ENCODE measurements around the gene SRGAP1.

Gene SRGAP1

DNA sequence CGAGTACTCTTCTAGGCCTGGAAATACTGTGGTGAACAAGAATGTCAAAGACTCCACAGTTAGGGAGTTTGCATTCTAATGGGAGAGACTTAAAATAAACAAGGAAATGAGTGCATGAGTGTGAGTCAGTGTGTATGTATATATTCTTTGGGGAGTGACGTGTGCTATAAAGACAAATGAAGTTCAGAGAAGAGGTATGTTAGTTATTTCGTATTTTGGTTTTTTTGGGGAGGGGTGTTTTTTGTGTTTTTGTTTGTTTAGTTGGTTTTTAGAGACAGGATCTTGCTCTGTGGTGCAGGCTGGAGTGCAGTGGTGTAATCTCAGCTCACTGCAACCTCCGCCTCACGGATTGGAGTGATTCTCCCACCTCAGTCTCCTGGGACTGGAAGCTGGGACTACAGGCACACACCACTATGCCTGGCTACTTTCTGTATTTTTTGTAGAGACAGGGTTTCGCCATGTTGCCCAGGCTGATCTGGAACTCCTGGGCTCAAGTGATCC lies 74.3 kb downstream of the SRGAP1 start:
- no peak for DNase-seq (ENCODE audit: low read depth)
- TF ChIP-seq, protein P1, sequence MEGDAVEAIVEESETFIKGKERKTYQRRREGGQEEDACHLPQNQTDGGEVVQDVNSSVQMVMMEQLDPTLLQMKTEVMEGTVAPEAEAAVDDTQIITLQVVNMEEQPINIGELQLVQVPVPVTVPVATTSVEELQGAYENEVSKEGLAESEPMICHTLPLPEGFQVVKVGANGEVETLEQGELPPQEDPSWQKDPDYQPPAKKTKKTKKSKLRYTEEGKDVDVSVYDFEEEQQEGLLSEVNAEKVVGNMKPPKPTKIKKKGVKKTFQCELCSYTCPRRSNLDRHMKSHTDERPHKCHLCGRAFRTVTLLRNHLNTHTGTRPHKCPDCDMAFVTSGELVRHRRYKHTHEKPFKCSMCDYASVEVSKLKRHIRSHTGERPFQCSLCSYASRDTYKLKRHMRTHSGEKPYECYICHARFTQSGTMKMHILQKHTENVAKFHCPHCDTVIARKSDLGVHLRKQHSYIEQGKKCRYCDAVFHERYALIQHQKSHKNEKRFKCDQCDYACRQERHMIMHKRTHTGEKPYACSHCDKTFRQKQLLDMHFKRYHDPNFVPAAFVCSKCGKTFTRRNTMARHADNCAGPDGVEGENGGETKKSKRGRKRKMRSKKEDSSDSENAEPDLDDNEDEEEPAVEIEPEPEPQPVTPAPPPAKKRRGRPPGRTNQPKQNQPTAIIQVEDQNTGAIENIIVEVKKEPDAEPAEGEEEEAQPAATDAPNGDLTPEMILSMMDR (IDR thresholded peaks at IDR 0.05; ENCODE audit: insufficient read depth, low read depth, low read length, missing control alignments): no peak
- no peak overlapping the region for H3K4me3 ChIP-seq (ENCODE audit: low read depth, low read length)

DNA sequence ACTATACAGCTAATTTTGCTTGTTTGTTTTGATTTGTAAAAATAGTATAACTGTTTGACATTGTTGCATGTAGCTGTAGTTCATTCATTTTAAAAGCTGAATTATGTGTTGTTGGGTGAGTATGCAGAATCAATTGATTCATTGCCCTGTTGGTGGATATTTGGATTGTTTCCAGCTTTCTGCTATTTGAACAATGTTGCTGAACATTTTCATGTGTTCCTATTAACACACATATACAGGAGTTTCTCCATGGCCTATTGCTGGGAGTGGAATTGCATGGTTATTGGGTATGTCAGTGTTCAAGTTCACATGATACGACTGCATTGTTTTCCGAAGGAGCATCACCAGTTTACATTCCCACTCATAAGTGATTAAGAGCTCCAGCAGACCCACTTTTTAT lies 75.3 kb downstream of the SRGAP1 start:
- H3K4me3 ChIP-seq (ENCODE audit: low read depth, low read length): no peak overlapping the region
- DNase-seq (ENCODE audit: low read depth): no peak
- TF ChIP-seq, protein P1 (IDR thresholded peaks at IDR 0.05; ENCODE audit: insufficient read depth, low read depth, low read length, missing control alignments): no peak

DNA sequence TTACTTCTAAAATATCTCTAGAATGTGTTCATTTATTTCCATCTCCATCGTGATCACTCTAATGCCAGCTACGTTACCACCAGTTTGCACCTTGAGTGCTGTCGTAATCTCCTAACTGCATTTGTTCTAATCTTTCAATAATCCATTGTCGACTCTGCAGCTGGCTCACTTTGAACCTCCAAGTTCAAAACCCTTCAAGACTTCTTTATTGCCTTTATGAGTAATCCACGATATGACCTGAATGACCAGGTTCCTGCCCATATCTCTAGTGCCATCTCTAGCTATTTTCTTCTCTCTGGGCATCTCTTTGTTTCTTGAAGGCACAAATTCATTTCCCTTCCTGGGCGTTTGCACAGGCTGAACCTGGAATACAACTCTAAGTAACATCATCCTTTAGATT lies 76.7 kb downstream of the SRGAP1 start:
- TF ChIP-seq, protein P1 (IDR thresholded peaks at IDR 0.05; ENCODE audit: insufficient read depth, low read depth, low read length, missing control alignments): no peak
- DNase-seq (ENCODE audit: low read depth): no peak

DNA sequence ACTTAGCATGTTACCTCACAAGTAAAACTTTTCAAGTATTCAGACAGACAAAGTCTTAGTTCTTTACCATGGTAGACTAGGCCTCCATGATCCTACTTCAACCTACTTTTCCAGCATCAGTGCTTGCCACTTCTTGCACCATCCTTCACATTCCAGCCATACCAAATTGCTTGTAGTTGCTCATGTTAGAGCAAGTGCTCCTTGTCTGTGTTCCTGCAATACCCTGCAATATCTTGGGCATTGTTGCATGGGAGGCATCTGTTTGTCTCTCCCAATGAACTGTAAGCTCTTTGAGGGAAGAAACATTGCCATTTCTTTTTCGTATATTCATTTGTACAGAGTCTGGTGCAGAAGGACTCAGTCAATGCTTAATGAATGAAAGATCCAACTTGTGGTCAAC lies 78.0 kb downstream of the SRGAP1 start:
- no peak overlapping the region for H3K4me3 ChIP-seq (ENCODE audit: low read depth, low read length)
- no peak for DNase-seq (ENCODE audit: low read depth)
- TF ChIP-seq, protein P1 (IDR thresholded peaks at IDR 0.05; ENCODE audit: insufficient read depth, low read depth, low read length, missing control alignments): no peak

More for the DNA sequence above, 76.7 kb downstream of the SRGAP1 start:
- H3K4me3 ChIP-seq (ENCODE audit: low read depth, low read length): no peak overlapping the region

GRCh38 chr12:63924781-63925180 lies 80.3 kb downstream of the SRGAP1 start:
- TF ChIP-seq, protein P1 (IDR thresholded peaks at IDR 0.05; ENCODE audit: insufficient read depth, low read depth, low read length, missing control alignments): no peak
- H3K4me3 ChIP-seq (ENCODE audit: low read depth, low read length): no peak overlapping the region
- no peak for DNase-seq (ENCODE audit: low read depth)

- no peak overlapping the region for H3K4me3 ChIP-seq (ENCODE audit: low read depth, low read length)
- DNase-seq (ENCODE audit: low read depth): no peak
- TF ChIP-seq, protein P1 (IDR thresholded peaks at IDR 0.05; ENCODE audit: insufficient read depth, low read depth, low read length, missing control alignments): no peak
These were observed 83.0 kb downstream of the SRGAP1 start for GRCh38 chr12:63927511-63927910.

- no peak overlapping the region for H3K4me3 ChIP-seq (ENCODE audit: low read depth, low read length)
- TF ChIP-seq, protein P1 (IDR thresholded peaks at IDR 0.05; ENCODE audit: insufficient read depth, low read depth, low read length, missing control alignments): no peak
- peak; percentile 38 for DNase-seq (ENCODE audit: low read depth)
These were observed 83.8 kb downstream of the SRGAP1 start for GRCh38 chr12:63928305-63928704.
